ENCODE results near the gene SREBF2.

Gene SREBF2

DNA sequence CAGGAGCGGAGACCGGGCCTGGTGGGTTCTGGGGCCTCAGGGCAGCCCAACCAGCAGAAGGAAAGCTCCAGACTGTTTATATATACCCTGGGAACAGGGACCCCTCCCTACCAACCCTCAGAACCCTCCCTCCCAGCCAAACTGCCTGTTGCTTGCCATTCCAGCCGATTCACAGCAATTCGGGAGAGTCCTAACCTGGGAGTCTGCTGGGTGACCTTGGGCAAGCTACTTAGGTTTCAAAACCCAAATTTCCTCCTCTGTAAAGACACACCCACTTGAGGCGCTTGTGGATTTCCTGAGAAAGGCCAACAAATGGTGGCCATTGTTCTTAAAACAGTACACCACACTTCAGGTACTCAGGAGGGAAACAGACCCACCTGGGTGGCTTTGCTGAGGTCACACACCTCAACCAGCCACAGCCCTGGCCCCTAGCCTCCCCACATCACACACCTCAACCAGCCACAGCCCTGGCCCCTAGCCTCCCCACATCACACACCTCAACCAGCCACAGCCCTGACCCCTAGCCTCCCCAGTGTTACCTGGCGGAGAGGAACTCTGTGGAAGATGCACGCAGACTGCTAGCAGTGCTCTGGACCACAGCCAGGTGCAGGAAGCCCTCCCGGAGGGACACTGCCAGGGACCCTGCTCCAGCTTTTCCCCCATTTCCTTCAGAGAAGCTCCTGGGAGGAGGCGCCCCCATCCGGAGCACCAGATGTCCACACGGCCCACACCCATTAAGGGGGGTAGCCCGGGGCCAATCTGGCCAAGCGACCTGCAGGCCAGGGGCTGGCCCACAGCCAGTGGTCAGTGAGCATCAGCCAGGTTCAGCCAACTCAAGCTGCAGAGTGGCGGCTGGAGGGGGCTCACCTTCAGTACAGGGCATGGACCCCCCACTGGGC lies 75.8 kb downstream of the SREBF2 start:
- DNase-seq (ENCODE audit: low read depth, low spot score), result no peak

DNA sequence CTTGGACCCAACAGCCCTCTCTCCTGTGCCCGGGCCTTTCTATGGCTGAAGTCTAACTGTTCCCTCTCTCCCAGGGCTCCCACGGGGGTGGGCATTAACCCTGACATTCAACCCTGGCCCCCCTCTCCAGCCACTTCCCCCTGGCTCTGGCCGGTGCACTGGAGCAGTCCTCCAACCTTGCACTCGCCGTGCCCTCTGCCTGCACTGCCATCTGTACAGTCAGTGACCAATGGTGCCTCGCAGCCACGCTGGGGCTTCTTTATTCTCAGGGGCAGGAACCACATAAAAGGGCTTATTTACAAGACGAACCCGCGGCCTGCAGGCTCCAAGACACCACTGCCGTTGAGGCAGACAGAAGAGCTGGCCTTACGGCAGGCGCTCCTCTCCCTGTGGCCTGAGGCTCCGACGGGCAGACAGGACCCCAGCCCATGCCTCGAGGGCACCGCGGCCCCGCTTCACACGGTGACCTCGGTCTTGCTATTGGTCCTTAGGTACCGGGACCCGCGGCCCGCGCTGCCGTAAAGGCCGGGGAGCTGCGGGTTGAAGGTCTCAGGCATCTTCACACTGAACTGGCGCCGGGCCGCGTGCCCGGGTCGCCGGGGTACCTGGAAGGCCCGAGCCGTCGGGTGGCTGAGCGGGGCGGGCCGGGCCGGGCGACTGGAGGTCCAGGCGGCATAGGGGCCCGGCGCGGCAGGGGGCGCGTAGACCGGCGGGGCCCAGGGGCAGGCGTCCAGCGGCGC lies 76.6 kb downstream of the SREBF2 start:
- DNase-seq (ENCODE audit: low read depth, low spot score), result peak; percentile 32

DNA sequence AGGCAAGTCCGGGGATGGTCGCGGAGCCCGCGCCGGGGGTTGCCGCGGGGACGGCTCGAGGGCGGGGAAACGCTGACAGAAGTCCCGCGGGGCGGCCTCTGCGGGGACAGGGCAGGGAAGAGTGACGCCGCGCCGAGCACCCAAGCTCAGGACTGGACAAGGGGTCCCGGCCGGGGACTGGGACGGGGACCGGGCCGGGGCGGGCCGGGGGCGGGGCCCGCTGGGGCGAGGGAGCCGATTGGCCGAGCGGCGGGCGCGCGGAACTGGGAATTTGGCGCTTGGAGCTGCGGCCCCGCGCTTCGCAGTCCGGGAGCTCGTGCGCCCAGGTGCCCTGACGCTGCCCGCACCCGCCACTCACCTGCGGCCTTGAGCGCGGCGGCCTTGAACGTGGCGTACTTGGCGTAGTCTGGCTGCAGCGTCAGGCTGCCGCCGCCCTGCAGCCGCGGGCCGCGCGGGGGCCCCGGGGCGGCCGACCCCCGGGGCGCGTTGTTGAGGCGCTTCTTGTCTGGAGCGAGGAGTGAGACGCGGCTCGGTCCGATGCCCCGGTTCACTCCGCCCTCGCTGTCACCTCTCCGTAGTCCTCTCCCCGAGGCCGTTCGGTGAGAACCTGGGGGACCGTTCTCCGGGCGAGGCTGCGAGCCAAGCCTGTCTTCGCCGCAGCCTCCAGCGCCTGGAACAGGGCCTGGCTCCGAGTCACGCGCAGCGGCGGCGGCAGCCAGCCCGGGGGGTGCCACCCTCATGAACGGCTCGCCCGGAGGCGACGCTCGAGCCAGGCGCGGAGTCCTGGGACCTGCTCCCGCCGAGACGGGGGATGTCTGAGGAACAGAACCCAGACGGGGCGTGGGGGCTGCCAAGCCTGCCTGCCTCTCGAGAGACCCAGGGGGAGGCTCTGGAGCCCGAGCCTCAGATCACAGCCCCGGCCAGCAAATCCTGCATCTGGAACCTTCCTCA lies 77.4 kb downstream of the SREBF2 start:
- peak; percentile 71 for DNase-seq (ENCODE audit: low read depth, low spot score)

DNA sequence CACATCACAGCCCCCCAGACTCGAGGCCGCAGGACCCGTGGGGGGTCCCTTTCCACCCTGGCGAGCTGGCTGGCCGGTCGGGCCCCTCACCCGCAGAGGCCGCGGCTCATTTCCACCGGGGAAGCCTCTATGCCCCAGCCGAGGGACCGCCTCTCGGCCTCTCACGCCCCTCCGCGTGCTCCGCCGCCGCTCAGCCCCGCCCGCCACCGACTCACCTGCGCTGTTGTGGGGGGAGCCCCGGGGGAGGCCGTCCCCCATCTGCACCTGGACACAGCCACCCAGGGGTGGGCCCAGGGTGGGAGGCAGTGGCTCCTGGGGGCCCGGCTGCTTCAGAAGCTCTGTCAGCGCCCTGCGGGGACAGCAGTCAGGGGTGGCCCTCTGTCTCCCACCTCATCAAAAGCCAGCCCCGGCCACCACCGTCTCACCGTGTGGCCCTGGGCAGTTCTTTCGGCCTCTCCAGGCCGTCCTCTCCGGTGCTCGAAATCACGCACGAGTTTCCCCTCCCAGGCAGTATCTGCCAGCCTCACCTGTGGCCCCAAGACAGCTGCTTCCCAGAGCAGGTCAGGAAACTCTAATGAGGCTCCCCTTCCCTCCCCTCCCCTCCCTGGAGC lies 78.2 kb downstream of the SREBF2 start:
- DNase-seq (ENCODE audit: low read depth, low spot score), result no peak

DNA sequence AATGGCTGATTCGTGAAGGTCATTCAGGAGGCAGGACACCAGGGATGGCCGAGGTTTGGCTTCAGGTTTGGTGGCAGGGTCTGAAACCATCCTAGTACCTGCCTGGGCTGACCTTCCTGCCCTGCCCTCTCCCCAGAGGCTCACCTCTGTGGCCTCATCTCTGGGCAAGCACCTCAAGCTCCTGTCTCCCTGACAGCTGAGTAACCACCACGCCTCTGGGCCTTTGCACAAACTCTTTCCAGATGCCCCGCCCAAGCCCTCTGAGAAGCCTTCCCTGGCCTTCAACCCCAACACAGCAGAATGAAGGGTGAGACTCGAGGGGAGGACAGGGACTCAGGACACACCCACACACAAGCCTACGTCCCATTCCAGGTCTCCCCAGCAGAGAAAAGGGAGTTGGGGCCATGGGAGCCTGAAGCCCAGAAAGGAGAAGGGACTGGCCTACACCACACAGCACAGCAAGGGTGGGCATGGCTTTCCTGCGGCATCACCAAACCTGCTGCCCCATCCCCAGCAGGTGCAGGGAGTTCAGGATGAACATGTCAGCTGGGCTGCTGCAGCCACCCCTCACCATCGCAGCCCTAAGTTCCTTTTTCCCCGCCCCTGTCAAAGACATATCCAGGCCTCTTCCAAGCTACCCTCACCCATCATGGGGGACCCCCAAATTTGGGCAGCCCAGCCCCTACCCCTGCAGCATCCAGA lies 79.6 kb downstream of the SREBF2 start:
- DNase-seq (ENCODE audit: low read depth, low spot score), result no peak

DNA sequence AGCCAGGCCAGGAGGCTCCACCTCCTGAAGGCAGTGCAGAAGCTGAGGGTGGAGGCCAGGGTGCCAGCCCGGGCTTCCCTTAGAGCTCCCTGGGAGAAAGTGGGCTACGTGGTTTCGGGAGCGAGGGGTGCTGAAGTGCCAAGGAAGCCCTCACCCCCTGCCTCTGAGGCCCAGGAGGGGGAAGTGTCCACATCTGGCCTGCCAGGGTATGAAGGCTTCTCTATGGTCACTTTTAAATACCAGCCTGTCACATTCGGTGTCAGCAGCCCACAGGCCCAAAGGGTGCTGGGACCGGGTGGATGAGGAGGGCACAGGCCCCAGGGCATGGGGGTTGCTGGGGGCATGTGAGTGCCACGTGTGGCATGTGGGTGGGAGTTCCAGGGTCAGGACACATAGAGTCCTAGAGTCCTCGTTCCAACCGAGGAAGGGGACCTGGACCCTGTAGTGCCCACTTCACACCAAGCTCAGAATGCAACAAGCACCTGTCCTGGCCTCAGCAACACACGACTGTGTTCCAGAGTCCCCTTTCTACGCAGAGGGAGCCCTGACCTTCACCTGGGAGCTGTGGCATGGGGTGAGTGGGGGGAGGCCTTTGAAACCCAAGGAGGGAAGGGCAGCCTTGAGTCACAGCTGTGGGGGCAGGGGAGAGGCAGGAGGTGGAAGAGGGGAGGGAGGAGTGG lies 80.3 kb downstream of the SREBF2 start:
- no peak for DNase-seq (ENCODE audit: low read depth, low spot score)

DNA sequence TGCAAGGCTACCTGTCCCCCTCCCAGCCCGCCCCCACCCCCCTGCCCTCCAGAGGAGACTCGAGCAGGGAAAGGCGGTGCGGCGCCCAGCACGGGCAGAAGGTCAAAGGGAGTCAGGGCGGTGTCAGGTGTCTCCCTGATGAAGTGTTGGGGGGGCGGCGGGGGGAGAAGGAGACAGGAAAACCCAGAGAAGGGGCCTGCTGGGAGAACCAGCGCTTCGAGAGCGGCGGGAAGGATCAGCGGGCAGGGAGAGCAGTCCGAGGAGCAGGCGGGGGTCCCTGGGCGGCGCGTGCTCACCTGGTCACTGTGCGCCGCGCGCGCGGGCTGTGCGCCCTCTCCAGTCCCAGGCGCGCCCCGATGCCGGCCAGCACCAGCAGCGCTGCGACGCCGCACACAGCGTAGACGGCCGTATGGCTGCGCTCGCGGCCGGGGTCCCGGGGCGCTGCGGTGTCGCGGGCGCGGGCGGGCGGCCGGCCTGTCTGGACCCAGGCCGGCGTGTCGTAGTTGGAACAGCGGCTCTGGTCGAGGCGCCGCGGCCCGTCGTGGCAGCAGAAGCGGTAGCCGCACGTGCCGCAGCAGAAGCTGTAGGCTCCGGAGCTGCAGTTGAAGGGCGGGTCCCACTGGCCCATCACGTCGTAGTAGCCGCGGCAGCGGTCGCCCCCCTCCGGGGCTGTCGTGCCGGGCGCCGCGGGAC lies 81.1 kb downstream of the SREBF2 start:
- peak; percentile 25 for DNase-seq (ENCODE audit: low read depth, low spot score)

DNA sequence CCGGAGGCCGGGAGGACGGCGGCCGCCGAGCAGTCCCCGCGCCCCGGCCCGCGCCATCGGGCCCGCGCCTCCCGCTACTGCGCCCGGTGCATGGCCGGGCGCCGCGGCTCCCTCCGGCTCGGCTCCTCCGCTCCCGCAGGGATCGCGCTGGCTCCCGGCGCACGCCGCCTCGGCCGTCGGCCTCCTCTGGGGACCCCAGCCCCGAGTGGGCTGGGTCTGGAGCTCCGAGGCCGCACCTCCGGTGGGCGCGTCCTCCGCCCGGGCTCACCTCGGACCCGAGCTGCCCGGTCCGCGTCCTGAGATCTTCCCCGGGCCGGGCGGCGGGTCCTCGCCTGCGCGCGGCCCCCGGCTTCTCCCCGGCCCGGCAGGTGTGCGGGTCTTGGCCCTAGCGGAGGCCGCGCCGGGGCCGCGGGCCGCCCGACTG lies 81.7 kb downstream of the SREBF2 start:
- DNase-seq (ENCODE audit: low read depth, low spot score), result no peak

DNA sequence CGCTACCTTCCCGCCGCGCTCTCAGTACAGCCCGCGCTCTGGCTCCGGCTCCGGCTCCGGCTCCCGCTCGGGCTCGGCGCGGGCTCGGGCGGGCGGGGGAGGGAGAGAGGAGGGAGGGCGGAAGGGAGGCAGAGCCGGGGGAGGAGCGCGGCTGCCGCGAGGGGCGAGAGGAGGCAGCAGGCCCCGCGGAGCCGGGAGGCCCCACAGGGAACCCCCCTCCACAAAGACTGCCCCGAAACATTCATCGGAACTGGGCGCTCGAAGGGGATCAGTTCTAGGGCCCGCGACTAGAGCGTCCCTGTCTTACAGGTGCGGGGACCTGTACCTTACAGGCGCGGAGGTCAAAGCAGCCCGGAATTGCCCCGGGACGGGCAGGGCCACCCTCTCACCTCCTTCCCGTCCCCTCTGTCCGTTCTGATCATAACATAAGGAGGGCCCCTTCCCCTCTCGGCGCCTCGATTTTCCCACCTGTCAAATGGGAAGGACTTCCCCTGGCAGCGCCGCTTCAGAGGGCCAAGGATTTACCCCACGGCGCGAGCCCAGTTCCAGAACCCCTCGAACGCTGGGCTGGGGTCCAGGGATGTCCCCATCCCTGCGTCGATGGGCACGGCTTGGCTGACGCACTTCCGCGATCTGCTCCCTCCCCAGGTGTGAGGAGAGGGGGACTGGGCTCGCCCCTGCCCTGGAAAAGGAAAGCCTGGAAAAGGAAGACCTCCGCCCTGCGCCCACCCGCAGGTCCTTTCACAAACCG lies 82.3 kb downstream of the SREBF2 start, which contains the start of gene SHISA8:
TSS of gene SHISA8 (minus strand) at position 40 of the 751 bp plus-strand sequence. CDS start 407 bp downstream, outside the sequence.
- DNase-seq (ENCODE audit: low read depth, low spot score), result peak; percentile 71

DNA sequence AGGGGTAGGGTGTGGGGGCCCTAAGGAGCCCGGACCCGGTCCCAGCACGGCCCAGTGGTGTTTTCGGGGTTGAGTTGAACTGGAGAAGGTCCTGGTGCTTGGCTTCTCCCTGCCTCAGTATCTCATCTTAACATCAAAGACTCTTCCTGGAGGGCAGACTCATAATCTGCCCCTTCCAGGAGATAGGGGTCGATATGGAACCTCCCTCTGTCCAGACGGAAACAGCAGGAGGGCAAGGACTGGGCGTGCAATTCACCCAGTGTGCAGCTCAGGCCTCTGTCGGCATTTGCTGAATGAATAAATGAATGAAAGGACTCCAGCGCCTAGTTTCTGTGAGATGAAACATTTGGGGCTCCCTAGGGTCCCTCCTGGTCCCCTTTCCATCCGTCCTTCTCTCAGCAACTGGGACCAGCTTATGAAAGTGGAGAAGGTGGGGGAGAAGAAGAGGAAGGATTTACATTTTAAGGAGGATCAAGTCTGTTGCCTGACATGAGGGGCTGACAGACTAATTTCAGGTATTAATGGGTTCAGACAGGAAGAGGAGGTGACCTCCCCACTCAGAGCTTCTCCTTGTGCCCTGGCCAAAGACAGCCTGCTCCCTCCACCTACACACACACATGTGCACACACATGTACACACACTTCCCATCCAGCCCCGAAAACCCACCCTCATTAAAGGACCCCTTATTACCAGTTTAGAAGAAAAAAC lies 83.0 kb downstream of the SREBF2 start:
- no peak for DNase-seq (ENCODE audit: low read depth, low spot score)

DNA sequence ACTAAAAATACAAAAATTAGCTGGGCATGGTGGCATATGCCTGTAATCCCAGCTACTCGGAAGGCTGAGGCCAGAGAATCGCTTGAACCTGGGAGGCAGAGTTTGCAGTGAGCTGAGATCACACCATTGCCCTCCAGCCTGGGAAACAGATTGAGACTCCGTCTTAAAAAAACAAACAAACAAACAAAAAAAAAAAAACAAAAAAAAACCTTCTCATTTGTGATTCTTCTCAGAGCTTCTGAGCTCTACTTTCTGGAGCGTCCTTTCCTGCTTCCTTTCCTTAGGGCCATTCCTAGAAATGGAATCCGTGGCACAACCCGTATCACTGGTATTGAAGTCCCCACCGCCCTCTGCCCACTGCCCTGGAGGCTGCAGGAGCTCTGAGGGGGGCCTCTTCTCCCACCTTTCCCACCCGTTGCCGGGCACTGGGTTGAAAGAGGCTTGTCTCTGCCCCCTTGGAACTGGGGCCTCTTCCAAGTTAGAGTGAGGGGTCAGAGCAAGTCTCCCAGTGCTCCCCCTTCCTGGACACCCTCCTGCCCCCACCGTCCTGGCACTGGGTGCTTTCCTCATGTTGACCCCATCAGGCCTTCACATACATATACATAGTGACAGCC lies 83.9 kb downstream of the SREBF2 start:
- no peak for DNase-seq (ENCODE audit: low read depth, low spot score)

DNA sequence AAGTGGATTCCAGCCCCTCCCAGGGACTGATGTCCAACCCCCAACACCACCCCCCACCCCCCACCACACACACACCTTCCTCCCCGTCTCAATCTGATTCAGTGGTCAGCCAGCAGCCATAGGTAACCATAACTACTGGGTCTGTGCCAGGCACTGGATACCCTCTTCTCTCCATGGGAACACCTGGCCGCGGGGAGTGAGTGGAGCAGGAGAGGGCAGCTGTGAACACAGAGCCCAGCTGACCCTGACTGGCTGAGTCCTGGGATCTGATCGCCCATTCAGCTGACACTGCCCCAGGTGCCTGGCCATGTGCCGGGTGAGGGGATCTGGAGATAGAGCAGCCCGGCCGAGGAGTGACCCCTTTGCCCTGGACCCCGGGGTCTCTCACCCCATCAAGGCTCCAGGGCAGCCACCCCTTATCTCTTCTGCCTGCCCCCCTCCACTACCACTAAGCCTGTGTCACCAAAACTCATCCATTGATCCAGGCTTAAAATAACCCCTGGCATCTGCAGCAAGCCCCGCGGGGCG lies 84.5 kb downstream of the SREBF2 start:
- no peak for DNase-seq (ENCODE audit: low read depth, low spot score)

DNA sequence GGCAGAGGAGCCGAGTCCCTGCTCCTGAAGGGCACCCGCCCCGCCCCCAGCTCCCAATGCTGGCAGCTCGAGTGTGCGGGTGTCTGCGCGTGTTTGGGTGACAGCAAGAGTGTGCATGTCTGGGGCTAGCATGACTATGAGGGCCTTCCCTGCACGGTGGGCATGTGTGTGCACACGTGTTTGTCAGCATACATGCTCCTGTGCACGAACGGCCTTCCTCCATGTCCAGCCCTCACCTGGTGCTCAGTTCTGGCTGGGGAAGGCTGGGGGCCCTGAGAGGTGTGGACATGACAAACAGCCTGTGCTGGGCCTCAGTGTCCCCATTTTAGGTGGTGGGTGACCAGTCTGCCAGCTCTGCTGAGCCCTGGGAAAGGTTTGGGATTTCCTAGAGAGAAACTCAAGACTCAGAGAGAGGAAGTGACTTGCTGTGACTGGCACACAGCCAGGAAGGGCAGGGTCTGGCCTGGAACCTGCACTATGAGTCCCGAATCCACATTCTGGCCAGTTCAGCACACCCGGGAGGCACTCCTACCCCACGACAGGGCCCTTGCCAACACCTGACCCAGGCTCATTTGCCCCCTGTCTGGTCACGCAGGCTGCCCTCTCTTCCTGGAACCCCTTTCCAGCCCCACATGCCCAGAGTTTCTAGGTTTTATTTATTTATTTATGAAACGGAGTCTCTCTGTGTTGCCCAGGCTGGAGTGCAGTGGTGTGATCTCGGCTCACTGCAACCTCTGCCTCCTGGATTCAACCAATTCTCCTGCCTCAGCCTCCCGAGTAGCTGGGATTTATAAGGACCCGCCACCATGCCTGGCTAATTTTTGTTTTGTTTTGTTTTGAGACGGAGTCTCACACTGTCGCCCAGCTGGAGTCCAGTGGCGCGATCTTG lies 85.2 kb downstream of the SREBF2 start:
- peak; percentile 58 for DNase-seq (ENCODE audit: low read depth, low spot score)

DNA sequence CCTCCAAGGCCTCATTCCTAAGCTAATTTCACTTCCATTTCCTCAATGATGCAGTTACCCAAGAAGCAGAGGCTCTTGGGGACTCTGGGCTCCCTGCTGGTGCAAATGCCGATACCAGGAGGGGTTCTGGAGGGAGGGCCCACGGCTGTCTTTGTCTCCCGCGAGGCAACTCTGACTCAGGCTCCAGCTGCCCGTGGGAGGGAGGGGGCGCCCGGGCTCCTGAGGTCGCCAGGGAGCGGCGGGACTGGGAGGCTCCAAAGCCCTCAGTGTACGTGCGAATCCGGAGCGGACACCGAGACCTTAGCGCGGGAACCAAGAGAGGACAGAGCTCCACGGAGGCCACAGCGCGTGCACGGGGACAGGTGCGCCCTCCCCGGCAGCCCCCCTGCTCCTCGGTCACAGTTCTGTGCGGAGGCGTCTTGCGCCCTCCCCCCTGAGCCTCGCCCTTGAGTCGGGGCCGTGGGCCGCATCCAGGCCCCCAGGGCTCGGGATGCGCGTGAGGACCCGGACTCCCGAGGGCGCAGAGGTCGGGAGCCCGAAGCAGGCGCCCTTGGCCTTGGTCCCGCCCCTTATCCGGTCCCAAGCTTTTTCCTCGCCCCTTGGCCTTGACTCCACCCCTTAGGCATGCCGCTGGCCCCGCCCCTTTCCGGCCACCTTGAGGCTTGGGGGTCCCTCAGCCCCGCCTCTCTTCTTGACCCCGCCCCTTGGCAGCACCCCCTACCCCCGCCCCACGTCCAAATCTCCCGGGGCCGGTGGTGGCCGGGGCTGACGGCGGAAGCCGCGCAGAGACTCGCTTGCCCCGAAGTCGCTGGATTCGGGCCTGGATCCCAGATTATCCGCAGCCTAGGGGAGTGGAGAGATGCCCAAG lies 86.7 kb downstream of the SREBF2 start:
- peak; percentile 53 for DNase-seq (ENCODE audit: low read depth, low spot score)

DNA sequence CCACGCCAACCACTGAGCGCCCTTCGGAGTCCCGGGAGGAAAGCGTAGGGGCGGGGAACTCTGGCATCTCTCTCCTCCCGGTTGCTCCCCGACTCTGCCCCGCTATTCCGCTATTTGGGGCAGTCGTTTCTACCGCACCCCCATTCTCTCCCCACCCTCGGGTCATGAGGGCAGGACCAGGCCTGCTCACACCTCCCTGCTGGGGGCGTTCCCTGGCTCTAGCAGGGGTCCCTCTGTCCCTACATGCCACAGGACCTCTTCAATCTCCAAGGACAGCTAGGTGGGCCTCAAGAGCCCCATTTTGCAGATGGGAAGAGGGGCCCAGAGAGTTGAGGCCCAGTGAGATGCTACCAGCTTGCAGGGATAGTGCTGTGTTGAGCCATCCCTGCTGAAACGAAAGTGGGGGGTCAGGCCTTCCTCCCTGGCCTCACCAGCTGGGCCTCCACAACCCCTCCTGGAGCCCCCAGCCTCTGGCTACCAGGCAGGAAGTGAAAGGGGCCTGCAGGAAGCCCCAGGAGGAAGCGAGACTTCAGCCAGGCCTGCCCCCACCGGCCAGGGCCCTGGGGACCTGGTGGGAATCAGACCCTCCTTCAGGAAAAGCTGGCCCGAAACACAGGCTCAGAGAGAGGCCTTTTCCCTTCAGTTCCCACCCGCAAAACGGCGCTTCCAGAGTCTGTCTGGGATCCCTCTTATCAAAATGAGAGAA lies 87.5 kb downstream of the SREBF2 start:
- no peak for DNase-seq (ENCODE audit: low read depth, low spot score)
